Measurements from ENCODE around the gene EHBP1.

The EHBP1 gene

GRCh38 chr2:62895632-62896009 lies 190.1 kb downstream of the EHBP1 start:
- H3K36me3 ChIP-seq (ENCODE audit: control insufficient read depth in 1 of 2, insufficient read depth in 2 of 2, low read depth in 1 of 2, low read length in 2 of 2) = peaks cover 0 to 58% of the 10 kb centered on the region in 2 experiments
- peak; percentile 66 for DNase-seq
- no peak overlapping the region for H3K4me3 ChIP-seq (ENCODE audit: insufficient read depth in 1 of 2, low read depth in 1 of 2, low read length in 2 of 2)
- no peak overlapping the region for H3K4ac ChIP-seq (ENCODE audit: low read depth in 1 of 2, low read length in 2 of 2)
- no peak overlapping the region for H3K27ac ChIP-seq (ENCODE audit: low read length, poor library complexity, severe bottlenecking)
- H2AK5ac ChIP-seq (ENCODE audit: low read length, severe bottlenecking) = no peak overlapping the region
- peaks cover 5% of the 10 kb centered on the region for H3K79me1 ChIP-seq (replicated peaks; ENCODE audit: low read length, poor library complexity, severe bottlenecking)
- no peak overlapping the region for H2BK5ac ChIP-seq (ENCODE audit: low read depth, low read length, poor library complexity, severe bottlenecking)
- H2BK15ac ChIP-seq (ENCODE audit: low read depth, poor library complexity, severe bottlenecking) = no peak overlapping the region
- no peak overlapping the region for H2AFZ ChIP-seq (ENCODE audit: low read depth, low read length)
- no peak overlapping the region for H3K4me2 ChIP-seq (ENCODE audit: low read length, poor library complexity, severe bottlenecking)
- H3K14ac ChIP-seq (ENCODE audit: low read length in 2 of 2) = no peak overlapping the region
- H2BK12ac ChIP-seq (ENCODE audit: low read length in 2 of 2) = no peak overlapping the region
- no peak overlapping the region for H3K9ac ChIP-seq (ENCODE audit: low read length)
- no peak overlapping the region for H4K91ac ChIP-seq (ENCODE audit: low read length)
- H3K23ac ChIP-seq (ENCODE audit: low read length in 2 of 2) = no peak overlapping the region
- no peaks in the 10 kb centered on the region for H3K9me3 ChIP-seq (ENCODE audit: control insufficient read depth, low read length)
- H3K27me3 ChIP-seq (ENCODE audit: control insufficient read depth in 1 of 2, insufficient read depth in 1 of 2, low read length in 2 of 2) = no peaks in the 10 kb centered on the region
- no peaks in the 10 kb centered on the region for H3K4me1 ChIP-seq (ENCODE audit: control insufficient read depth, insufficient read depth, low read depth, low read length)
- H3K18ac ChIP-seq (ENCODE audit: low read depth in 1 of 2, low read length in 2 of 2) = no peak overlapping the region
- H2BK120ac ChIP-seq (ENCODE audit: low read depth, low read length) = no peak overlapping the region
- H4K8ac ChIP-seq (ENCODE audit: low read length) = no peak overlapping the region

GRCh38 chr2:62897187-62897827 lies 191.8 kb downstream of the EHBP1 start:
- H3K9me3 ChIP-seq (ENCODE audit: control insufficient read depth, low read length) = no peaks in the 10 kb centered on the region
- H3K4me3 ChIP-seq (ENCODE audit: insufficient read depth in 1 of 2, low read depth in 1 of 2, low read length in 2 of 2) = no peak overlapping the region
- no peak for DNase-seq
- no peak overlapping the region for H3K14ac ChIP-seq (ENCODE audit: low read length in 2 of 2)
- no peak overlapping the region for H2BK120ac ChIP-seq (ENCODE audit: low read depth, low read length)
- peaks cover 0 to 70% of the 10 kb centered on the region in 2 experiments for H3K36me3 ChIP-seq (ENCODE audit: control insufficient read depth in 1 of 2, insufficient read depth in 2 of 2, low read depth in 1 of 2, low read length in 2 of 2)
- no peak overlapping the region for H3K18ac ChIP-seq (ENCODE audit: low read depth in 1 of 2, low read length in 2 of 2)
- H2AFZ ChIP-seq (ENCODE audit: low read depth, low read length) = no peak overlapping the region
- H3K4ac ChIP-seq (ENCODE audit: low read depth in 1 of 2, low read length in 2 of 2) = no peak overlapping the region
- H3K79me1 ChIP-seq (replicated peaks; ENCODE audit: low read length, poor library complexity, severe bottlenecking) = peaks cover 5% of the 10 kb centered on the region
- H4K8ac ChIP-seq (ENCODE audit: low read length) = no peak overlapping the region
- H2AK5ac ChIP-seq (ENCODE audit: low read length, severe bottlenecking) = no peak overlapping the region
- H3K4me1 ChIP-seq (ENCODE audit: control insufficient read depth, insufficient read depth, low read depth, low read length) = no peaks in the 10 kb centered on the region
- no peak overlapping the region for H3K4me2 ChIP-seq (ENCODE audit: low read length, poor library complexity, severe bottlenecking)
- no peak overlapping the region for H2BK12ac ChIP-seq (ENCODE audit: low read length in 2 of 2)
- H3K23ac ChIP-seq (ENCODE audit: low read length in 2 of 2) = no peak overlapping the region
- H3K27ac ChIP-seq (ENCODE audit: low read length, poor library complexity, severe bottlenecking) = no peak overlapping the region
- no peak overlapping the region for H4K91ac ChIP-seq (ENCODE audit: low read length)
- H2BK15ac ChIP-seq (ENCODE audit: low read depth, poor library complexity, severe bottlenecking) = no peak overlapping the region
- H3K27me3 ChIP-seq (ENCODE audit: control insufficient read depth in 1 of 2, insufficient read depth in 1 of 2, low read length in 2 of 2) = no peaks in the 10 kb centered on the region
- no peak overlapping the region for H3K9ac ChIP-seq (ENCODE audit: low read length)
- H2BK5ac ChIP-seq (ENCODE audit: low read depth, low read length, poor library complexity, severe bottlenecking) = no peak overlapping the region

DNA sequence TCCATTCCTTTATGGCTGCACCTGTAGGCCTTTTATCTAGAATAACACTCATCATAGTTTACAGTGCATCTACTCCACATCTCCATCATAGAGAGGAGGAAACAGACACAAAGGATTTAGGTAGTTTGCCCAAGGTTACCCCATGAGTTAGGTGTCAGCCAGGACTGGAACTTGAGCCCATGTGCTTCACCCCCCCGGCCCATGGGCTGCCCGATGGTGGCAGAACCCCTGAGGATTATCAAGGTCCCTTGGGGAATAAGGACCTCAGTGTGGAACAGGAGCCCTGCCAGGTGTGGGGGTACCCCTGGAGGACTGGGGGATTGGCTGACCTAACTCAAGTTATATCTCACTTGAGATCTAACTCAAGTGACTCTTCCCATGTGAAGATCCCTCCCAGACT lies 198.8 kb downstream of the EHBP1 start:
- Histone ChIP-seq H2BK120ac (ENCODE audit: low read depth, low read length) (no peak overlapping the region), H3K36me3 (ENCODE audit: control insufficient read depth in 1 of 2, insufficient read depth in 2 of 2, low read depth in 1 of 2, low read length in 2 of 2) (peaks cover 0 to 70% of the 10 kb centered on the region in 2 experiments)
- DNase-seq = no peak

GRCh38 chr2:62908145-62908544 lies 202.6 kb downstream of the EHBP1 start:
- Histone ChIP-seq H3K4me1 (ENCODE audit: control insufficient read depth, insufficient read depth, low read depth, low read length) (peaks cover 2% of the 10 kb centered on the region), H2BK12ac (ENCODE audit: low read length in 2 of 2) (no peak overlapping the region), H3K14ac (ENCODE audit: low read length in 2 of 2) (no peak overlapping the region), H3K79me1 (replicated peaks; ENCODE audit: low read length, poor library complexity, severe bottlenecking) (peaks cover 7% of the 10 kb centered on the region), H2BK120ac (ENCODE audit: low read depth, low read length) (no peak overlapping the region), H2BK5ac (ENCODE audit: low read depth, low read length, poor library complexity, severe bottlenecking) (no peak overlapping the region), H3K9ac (ENCODE audit: low read length) (no peak overlapping the region), H2AK5ac (ENCODE audit: low read length, severe bottlenecking) (no peak overlapping the region), H3K4me3 (ENCODE audit: insufficient read depth in 1 of 2, low read depth in 1 of 2, low read length in 2 of 2) (no peak overlapping the region), H3K36me3 (ENCODE audit: control insufficient read depth in 1 of 2, insufficient read depth in 2 of 2, low read depth in 1 of 2, low read length in 2 of 2) (peaks cover 0 to 47% of the 10 kb centered on the region in 2 experiments), H3K23ac (ENCODE audit: low read length in 2 of 2) (no peak overlapping the region), H2BK15ac (ENCODE audit: low read depth, poor library complexity, severe bottlenecking) (no peak overlapping the region), H4K8ac (ENCODE audit: low read length) (no peak overlapping the region), H3K4me2 (ENCODE audit: low read length, poor library complexity, severe bottlenecking) (no peak overlapping the region), H4K91ac (ENCODE audit: low read length) (no peak overlapping the region), H3K9me3 (ENCODE audit: control insufficient read depth, low read length) (no peaks in the 10 kb centered on the region), H3K18ac (ENCODE audit: low read depth in 1 of 2, low read length in 2 of 2) (no peak overlapping the region), H3K27ac (ENCODE audit: low read length, poor library complexity, severe bottlenecking) (no peak overlapping the region), H3K27me3 (ENCODE audit: control insufficient read depth in 1 of 2, insufficient read depth in 1 of 2, low read length in 2 of 2) (no peaks in the 10 kb centered on the region), H3K4ac (ENCODE audit: low read depth in 1 of 2, low read length in 2 of 2) (no peak overlapping the region), H2AFZ (ENCODE audit: low read depth, low read length) (no peak overlapping the region)
- no peak for DNase-seq
- WGBS = 100% methylated on average over 1 of the region's 1 CpG

More for the DNA sequence above, 198.8 kb downstream of the EHBP1 start:
- Histone ChIP-seq H3K4me2 (ENCODE audit: low read length, poor library complexity, severe bottlenecking) (no peak overlapping the region), H3K79me1 (replicated peaks; ENCODE audit: low read length, poor library complexity, severe bottlenecking) (peaks cover 7% of the 10 kb centered on the region), H3K18ac (ENCODE audit: low read depth in 1 of 2, low read length in 2 of 2) (no peak overlapping the region), H2AK5ac (ENCODE audit: low read length, severe bottlenecking) (no peak overlapping the region), H2BK5ac (ENCODE audit: low read depth, low read length, poor library complexity, severe bottlenecking) (no peak overlapping the region), H3K9me3 (ENCODE audit: control insufficient read depth, low read length) (no peaks in the 10 kb centered on the region), H3K27ac (ENCODE audit: low read length, poor library complexity, severe bottlenecking) (no peak overlapping the region), H3K27me3 (ENCODE audit: control insufficient read depth in 1 of 2, insufficient read depth in 1 of 2, low read length in 2 of 2) (no peaks in the 10 kb centered on the region), H3K14ac (ENCODE audit: low read length in 2 of 2) (no peak overlapping the region), H4K91ac (ENCODE audit: low read length) (no peak overlapping the region), H2BK15ac (ENCODE audit: low read depth, poor library complexity, severe bottlenecking) (no peak overlapping the region), H2BK12ac (ENCODE audit: low read length in 2 of 2) (no peak overlapping the region), H3K4me3 (ENCODE audit: insufficient read depth in 1 of 2, low read depth in 1 of 2, low read length in 2 of 2) (no peak overlapping the region), H3K23ac (ENCODE audit: low read length in 2 of 2) (no peak overlapping the region), H3K4me1 (ENCODE audit: control insufficient read depth, insufficient read depth, low read depth, low read length) (peaks cover 2% of the 10 kb centered on the region), H4K8ac (ENCODE audit: low read length) (no peak overlapping the region), H3K4ac (ENCODE audit: low read depth in 1 of 2, low read length in 2 of 2) (no peak overlapping the region), H2AFZ (ENCODE audit: low read depth, low read length) (no peak overlapping the region), H3K9ac (ENCODE audit: low read length) (no peak overlapping the region)
- WGBS = 100% methylated on average over 2 of the region's 2 CpGs
